H1 (cell line): Measurements from ENCODE around the gene RALA. TPM values are rescaled to one million over a fixed set of nuclear protein-coding genes. Genes with fewer than 3 reads are reported as not detected.

Experiments used
- CTCF ChIA-PET: fragments of 300-600 bp; sonication (Branson Sonifier 250); formaldehyde crosslinking; loops from one replicate; lab custom pipeline; 2021; ENCODE audit not compliant: partially characterized antibody; lab: Charles Lee
- POLR2A ChIA-PET: fragments of 300-600 bp; sonication (Branson Sonifier 250); formaldehyde crosslinking; loops from one replicate; lab custom pipeline; 2021; ENCODE audit warnings: inconsistent platforms; ENCODE audit not compliant: partially characterized antibody; lab: Charles Lee
- DNase-seq, 2 experiments: peaks; one replicate each; pipeline versions ENCODE4 v3.0.0 to v3.0.0-alpha.2; 2010 to 2022; ENCODE audit warnings: low spot score in 2 of 2, low read depth in 1 of 2, mixed read lengths in 1 of 2
- FAIRE-seq: peaks from 2 replicates; lab custom pipeline; 2011; peaks lifted over from hg19 to GRCh38; lab: Jason Lieb, UNC
- H2AFZ ChIP-seq: 2 replicates; pipeline ENCODE4 v1.8.1; 2012; ENCODE audit warnings: low read length, inconsistent platforms
- H2AK5ac ChIP-seq: 2 replicates; pipeline ENCODE4 v1.6.1; 2013; ENCODE audit warnings: low read depth, low read length
- H2BK120ac ChIP-seq: replicated peaks from 2 replicates; pipeline ENCODE3; 2013; ENCODE audit warnings: low read depth, low read length, inconsistent platforms
- H2BK12ac ChIP-seq: 2 replicates; pipeline ENCODE4 v1.6.1; 2013; ENCODE audit warnings: low read depth, low read length
- H2BK15ac ChIP-seq: 2 replicates; pipeline ENCODE4 v1.6.1; 2013; ENCODE audit warnings: low read length
- H2BK20ac ChIP-seq: 2 replicates; pipeline ENCODE4 v1.6.1; 2013; ENCODE audit warnings: low read length
- H2BK5ac ChIP-seq: 2 replicates; pipeline ENCODE4 v1.6.1; 2013; ENCODE audit warnings: low read depth, low read length
- H3K14ac ChIP-seq: 2 replicates; pipeline ENCODE4 v1.6.1; 2013; ENCODE audit warnings: inconsistent platforms; ENCODE audit not compliant: insufficient read length
- H3K18ac ChIP-seq: 2 replicates; pipeline ENCODE4 v1.6.1; 2013; ENCODE audit warnings: low read length; ENCODE audit errors: extremely low read depth
- H3K23ac ChIP-seq: 2 replicates; pipeline ENCODE4 v1.6.1; 2013; ENCODE audit warnings: inconsistent platforms; ENCODE audit not compliant: insufficient read length
- H3K23me2 ChIP-seq: 2 replicates; pipeline ENCODE4 v1.6.1; 2013; ENCODE audit warnings: low read depth, low read length
- H3K27ac ChIP-seq: 2 replicates; pipeline ENCODE4 v1.6.1; 2011; ENCODE audit warnings: low read depth, low read length, inconsistent platforms
- H3K27me3 ChIP-seq, 4 experiments: replicated peaks in 1 of 4; 1 replicate in 1 of 4; 2 replicates in 3 of 4; pipeline versions ENCODE4 v1.6.1 to v1.8.1; 2011 to 2013; ENCODE audit warnings: low read length in 3 of 4, mild to moderate bottlenecking in 3 of 4, inconsistent platforms in 2 of 4, mixed read lengths in 2 of 4, moderate library complexity in 1 of 4; ENCODE audit not compliant: control insufficient read depth in 3 of 4, insufficient read depth in 3 of 4; ENCODE audit errors: extremely low read depth in 1 of 4
- H3K36me3 ChIP-seq, 4 experiments: 2 replicates each; pipeline versions ENCODE4 v1.6.1 to v1.8.1; 2011 to 2013; ENCODE audit warnings: mild to moderate bottlenecking in 4 of 4, low read length in 3 of 4, moderate library complexity in 2 of 4, control low read depth in 1 of 4, inconsistent platforms in 1 of 4; ENCODE audit not compliant: insufficient read depth in 4 of 4, control insufficient read depth in 2 of 4
- H3K4ac ChIP-seq: replicated peaks from 2 replicates; pipeline ENCODE3; 2013; ENCODE audit warnings: low read length, low read depth, mixed read lengths, inconsistent platforms; ENCODE audit not compliant: insufficient read length
- H3K4me1 ChIP-seq, 4 experiments: replicated peaks in 1 of 4; 1 replicate in 1 of 4; 2 replicates in 3 of 4; pipeline versions ENCODE4 v1.6.1 to v1.8.1; 2011 to 2013; ENCODE audit warnings: low read length in 3 of 4, inconsistent platforms in 2 of 4, mixed read lengths in 1 of 4; ENCODE audit not compliant: insufficient read depth in 4 of 4, control insufficient read depth in 3 of 4
- H3K4me2 ChIP-seq, 2 experiments: 2 replicates each; pipeline versions ENCODE4 v1.6.1 to v1.8.1; 2011 to 2013; ENCODE audit warnings: low read depth in 2 of 2, low read length in 2 of 2, control low read depth in 1 of 2, inconsistent platforms in 1 of 2, mild to moderate bottlenecking in 1 of 2; ENCODE audit not compliant: insufficient read depth in 1 of 2
- H3K4me3 ChIP-seq, 4 experiments: fragments of 200-600, 300-600 bp in 1 of 4; sonication (generic), shearing (Covaris generic), sonication (Bioruptor Twin) in 1 of 4; 2 replicates each; pipeline versions ENCODE4 v1.5.1 to v1.8.1; 2011 to 2016; ENCODE audit warnings: low read length in 4 of 4, low read depth in 3 of 4, control low read depth in 2 of 4, inconsistent platforms in 2 of 4, mild to moderate bottlenecking in 2 of 4, mixed read lengths in 1 of 4, moderate library complexity in 1 of 4; ENCODE audit not compliant: insufficient read depth in 2 of 4; ENCODE audit errors: extremely low read depth in 1 of 4
- H3K56ac ChIP-seq: replicated peaks from 2 replicates; pipeline ENCODE3; 2013; ENCODE audit warnings: low read depth, mild to moderate bottlenecking, mixed read lengths, low read length, inconsistent platforms; ENCODE audit not compliant: insufficient read length
- H3K79me1 ChIP-seq: 2 replicates; pipeline ENCODE4 v1.6.1; 2013; ENCODE audit warnings: low read depth, low read length, control low read depth
- H3K79me2 ChIP-seq, 2 experiments: 2 replicates each; pipeline versions ENCODE4 v1.6.1 to v1.8.1; 2012 to 2013; ENCODE audit warnings: low read length in 2 of 2, mild to moderate bottlenecking in 2 of 2, inconsistent platforms in 1 of 2; ENCODE audit not compliant: insufficient read depth in 2 of 2, control insufficient read depth in 1 of 2
- H3K9ac ChIP-seq, 4 experiments: replicated peaks in 1 of 4; 1 replicate in 1 of 4; 2 replicates in 3 of 4; pipeline versions ENCODE4 v1.6.1 to v1.8.1; 2011 to 2013; ENCODE audit warnings: low read depth in 3 of 4, low read length in 3 of 4, control low read depth in 2 of 4, mild to moderate bottlenecking in 2 of 4, moderate library complexity in 2 of 4, inconsistent platforms in 1 of 4; ENCODE audit errors: extremely low read depth in 1 of 4
- H3K9me3 ChIP-seq, 2 experiments: 2 replicates each; pipeline versions ENCODE4 v1.6.1 to v1.8.1; 2012 to 2013; ENCODE audit warnings: mild to moderate bottlenecking in 2 of 2, moderate library complexity in 2 of 2, control low read depth in 1 of 2, inconsistent platforms in 1 of 2, low read depth in 1 of 2, low read length in 1 of 2, mixed read lengths in 1 of 2; ENCODE audit not compliant: insufficient read depth in 2 of 2
- H4K20me1 ChIP-seq, 2 experiments: replicated peaks in 1 of 2; 2 replicates each; pipeline versions ENCODE3 to v1.8.1; 2011 to 2013; ENCODE audit warnings: inconsistent platforms in 2 of 2, low read length in 2 of 2, mild to moderate bottlenecking in 1 of 2; ENCODE audit not compliant: insufficient read depth in 2 of 2, control insufficient read depth in 1 of 2
- H4K5ac ChIP-seq: 2 replicates; pipeline ENCODE4 v1.6.1; 2013; ENCODE audit warnings: low read length, low read depth, mixed read lengths, inconsistent platforms; ENCODE audit not compliant: insufficient read length
- H4K8ac ChIP-seq: 2 replicates; pipeline ENCODE4 v1.8.0; 2013; ENCODE audit warnings: mild to moderate bottlenecking, moderate library complexity, low read length, inconsistent platforms; ENCODE audit not compliant: insufficient read depth; ENCODE audit errors: extremely low read depth
- H4K91ac ChIP-seq: replicated peaks from 2 replicates; pipeline ENCODE3; 2013; ENCODE audit warnings: low read length, mixed read lengths, inconsistent platforms; ENCODE audit not compliant: insufficient read length
- GABPA ChIP-seq: IDR thresholded peaks from 2 replicates; pipeline ENCODE4 v1.6.1; 2011; ENCODE audit warnings: mild to moderate bottlenecking, low read length, moderate library complexity, borderline replicate concordance; ENCODE audit not compliant: insufficient read depth
- RAD21 ChIP-seq, 2 experiments: IDR thresholded peaks in 1 of 2; conservative IDR thresholded peaks in 1 of 2; 2 replicates each; pipeline ENCODE4 v1.6.1; 2011; ENCODE audit warnings: low read depth in 2 of 2, low read length in 2 of 2, improper control_type of control experiment in 1 of 2, inconsistent platforms in 1 of 2, mild to moderate bottlenecking in 1 of 2, moderate library complexity in 1 of 2
- TBP ChIP-seq: IDR thresholded peaks from 2 replicates; pipeline ENCODE4 v1.6.1; 2011; ENCODE audit warnings: low read depth, low read length, improper control_type of control experiment
- USF2 ChIP-seq: IDR thresholded peaks from 2 replicates; pipeline ENCODE4 v1.6.1; 2011; ENCODE audit warnings: low read length, improper control_type of control experiment
- WGBS, 2 experiments: shearing (Covaris generic) in 1 of 2; methylation state at CpG; one replicate each; pipeline versions ENCODE4 v1.1.6 to v1.1.7; 2013 to 2015; ENCODE audit warnings: low lambda C conversion rate in 2 of 2, mixed read lengths in 2 of 2, inconsistent platforms in 1 of 2, low coverage in 1 of 2, missing lambda C conversion rate in 1 of 2; ENCODE audit not compliant: insufficient replicate concordance in 2 of 2, insufficient coverage in 1 of 2, insufficient read length in 1 of 2; ENCODE audit errors: extremely low coverage in 1 of 2, missing lambda C conversion rate in 1 of 2; 5-methylcytosine and 5-hydroxymethylcytosine counted together
- polyA plus RNA-seq, 7 experiments: library from polyadenylated mRNA; depleted of rRNA in 3 of 7; stranded (reverse) in 5 of 7; unstranded in 2 of 7; fragments of >200 nt in 5 of 7; fragments of 200-250 nt in 2 of 7; gene quantifications; 1 replicate in 5 of 7; 2 replicates in 1 of 7; 4 replicates in 1 of 7; pipeline versions ENCODE4 v1.2.1 to v1.2.3, GENCODE V29; 2011 to 2013; ENCODE audit warnings: missing spikeins in 2 of 7, mixed read lengths in 2 of 7
- total RNA-seq: library from RNA; stranded (reverse); fragmentation: NEBNext Ultra II Directional; extraction: Animal tissue kit (Norgen Biotek cat#: 25700); gene quantifications from 2 replicates; pipeline ENCODE4 v1.2.1, GENCODE V29; 2021

RALA gene
- total and polyA plus RNA-seq, 2 of the 8 experiments (the other 6 are each of a cell fraction or from before 2014, with no cell fraction given) = 24.1 to 72.8 TPM

GRCh38 chr7:39592586-39592985 is 30.8 kb upstream of the RALA start:
- DNase-seq = no peak
- Histone ChIP-seq H2BK12ac (no peak overlapping the region), H4K91ac (no peak overlapping the region), H2AFZ (no peak overlapping the region), H2BK120ac (no peak overlapping the region), H2BK20ac (no peak overlapping the region), H3K79me1 (no peaks in the 10 kb centered on the region), H2AK5ac (no peak overlapping the region), H3K56ac (no peak overlapping the region), H3K4me3 (no peak overlapping the region), H3K4ac (no peak overlapping the region), H3K23me2 (no peaks in the 10 kb centered on the region), H3K23ac (no peak overlapping the region), H3K18ac (no peak overlapping the region), H3K4me1 (peaks cover 0 to 2% (median 0%) of the 10 kb centered on the region in 4 experiments; a peak in 2 of 7 replicates), H3K79me2 (no peaks in the 10 kb centered on the region), H2BK5ac (no peak overlapping the region), H4K8ac (no peak overlapping the region), H3K14ac (no peak overlapping the region), H3K9ac (no peak overlapping the region), H3K27ac (no peak overlapping the region), H2BK15ac (no peak overlapping the region), H3K9me3 (no peaks in the 10 kb centered on the region), H4K20me1 (no peaks in the 10 kb centered on the region), H3K27me3 (no peaks in the 10 kb centered on the region), H3K36me3 (no peaks in the 10 kb centered on the region), H3K4me2 (no peak overlapping the region), H4K5ac (no peak overlapping the region)
- TF ChIP-seq RAD21 (IDR thresholded peaks at IDR 0.05 in 1 of 2, conservative IDR thresholded peaks at IDR 0.05 in 1 of 2; ENCODE audit: low read depth in 2 of 2, low read length in 2 of 2) (no peak), TBP (no peak), USF2 (no peak), GABPA (no peak)
- CTCF ChIA-PET = interaction anchor here (1.2 to 1.4 kb wide), 3 partner anchors 17 to 154 kb away, joined by 3 to 4 read pairs (median 4); no protein-coding TSS in a partner anchor
- WGBS, 2 experiments = 86% methylated on average over 2 of the region's 2 CpGs; no CpG with 5 or more reads in 1 of the 2 experiments
- POLR2A ChIA-PET = interaction anchor here (1.4 kb wide), 1 partner anchor 26 kb away, joined by 6 read pairs; no protein-coding TSS in a partner anchor
- FAIRE-seq = no peak
